Suprapubic skin (tissue), 4 donors: ENCODE results near the gene PSTPIP2. TPM values are rescaled to one million over a fixed set of nuclear protein-coding genes. Genes with fewer than 3 reads are reported as not detected.

Experiments
- DNase-seq, 2 donors: peaks; one replicate each; pipeline ENCODE4 v3.0.0-alpha.2; 2019; ENCODE audit warnings: low spot score in 2 of 2
- H3K27ac ChIP-seq: fragments of 200-600 bp; sonication (generic); one replicate; pipeline ENCODE4 v1.5.1; 2019
- H3K27me3 ChIP-seq: fragments of 200-600 bp; sonication (generic); one replicate; pipeline ENCODE4 v1.5.1; 2019
- H3K36me3 ChIP-seq: fragments of 200-600 bp; sonication (generic); one replicate; pipeline ENCODE4 v1.5.1; 2019
- H3K4me1 ChIP-seq: fragments of 200-600 bp; sonication (generic); one replicate; pipeline ENCODE4 v1.5.1; 2019
- H3K4me3 ChIP-seq: fragments of 200-600 bp; sonication (generic); one replicate; pipeline ENCODE4 v1.5.1; 2019; ENCODE audit warnings: mild to moderate bottlenecking
- H3K9me3 ChIP-seq: fragments of 200-600 bp; sonication (generic); one replicate; pipeline ENCODE4 v1.5.1; 2019
- CTCF ChIP-seq, 2 donors: fragments of 200-600 bp in 1 of 2; fragments of 450-650 bp in 1 of 2; sonication (generic) in 1 of 2; IDR thresholded peaks; one replicate each; pipeline ENCODE4 v1.5.1; 2016 to 2019; ENCODE audit warnings: antibody characterized with exemption in 2 of 2, mild to moderate bottlenecking in 1 of 2, moderate library complexity in 1 of 2
- EP300 ChIP-seq: sonication (generic); formaldehyde crosslinking; IDR thresholded peaks from one replicate; pipeline ENCODE4 v1.6.1; 2017; ENCODE audit warnings: antibody characterized with exemption
- POLR2A ChIP-seq, 2 donors: fragments of 450-650 bp; IDR thresholded peaks; one replicate each; pipeline ENCODE4 v1.6.1; 2017; ENCODE audit warnings: antibody characterized with exemption in 2 of 2, mild to moderate bottlenecking in 2 of 2, moderate library complexity in 2 of 2
- POLR2AphosphoS5 ChIP-seq, 3 donors: sonication (generic); formaldehyde crosslinking; IDR thresholded peaks; one replicate each; pipeline ENCODE4 v1.6.1; 2017; ENCODE audit warnings: antibody characterized with exemption in 3 of 3
- WGBS: methylation state at CpG from one replicate; pipeline ENCODE4 v1.1.5; 2018; 5-methylcytosine and 5-hydroxymethylcytosine counted together
- total RNA-seq, 4 donors: library from RNA; depleted of rRNA; stranded (reverse); fragments of >200 nt; gene quantifications; one replicate each; pipeline ENCODE4 v1.1.0, GENCODE V29; 2016

The PSTPIP2 gene
- total RNA-seq, 4 donors from 2014 or later = 7.5 to 33.6 (median 16.0) TPM

- Histone ChIP-seq H3K4me1 (no peaks in the 10 kb centered on the region), H3K9me3 (no peaks in the 10 kb centered on the region), H3K4me3 (no peak overlapping the region), H3K27ac (no peak overlapping the region), H3K27me3 (no peaks in the 10 kb centered on the region), H3K36me3 (peaks cover 98% of the 10 kb centered on the region)
- DNase-seq = no peak
- whole genome bisulfite sequencing = 91% methylated on average over 5 of the region's 5 CpGs
- TF ChIP-seq EP300 = no peak
- no peak for TF ChIP-seq POLR2A (IDR thresholded peaks at IDR 0.05)
- no peak for TF ChIP-seq CTCF (IDR thresholded peaks at IDR 0.05)
- TF ChIP-seq POLR2AphosphoS5 (IDR thresholded peaks at IDR 0.05) = no peak
Observed at GRCh38 chr18:45945669-45946068, 126.4 kb downstream of the PSTPIP2 start.

- no peaks in the 10 kb centered on the region for H3K27me3 ChIP-seq
- H3K27ac ChIP-seq = no peak overlapping the region
- H3K4me1 ChIP-seq = no peaks in the 10 kb centered on the region
- TF ChIP-seq POLR2AphosphoS5 (IDR thresholded peaks at IDR 0.05) (no peak), CTCF (IDR thresholded peaks at IDR 0.05) (no peak), EP300 (no peak), POLR2A (IDR thresholded peaks at IDR 0.05) (no peak)
- H3K4me3 ChIP-seq = no peak overlapping the region
- H3K36me3 ChIP-seq = peaks cover 92% of the 10 kb centered on the region
- no peak for DNase-seq
- WGBS = 90% methylated on average over 2 of the region's 2 CpGs
- H3K9me3 ChIP-seq = no peaks in the 10 kb centered on the region
Observed at GRCh38 chr18:45940724-45941123, 131.3 kb downstream of the PSTPIP2 start.

GRCh38 chr18:45939236-45939635, 132.8 kb downstream of the PSTPIP2 start:
- Histone ChIP-seq H3K27ac (no peak overlapping the region), H3K9me3 (no peaks in the 10 kb centered on the region), H3K36me3 (peaks cover 86% of the 10 kb centered on the region), H3K27me3 (no peaks in the 10 kb centered on the region), H3K4me1 (no peaks in the 10 kb centered on the region), H3K4me3 (no peak overlapping the region)
- 100% methylated on average over 2 of the region's 2 CpGs for WGBS
- DNase-seq = no peak
- TF ChIP-seq POLR2AphosphoS5 (IDR thresholded peaks at IDR 0.05) = no peak
- TF ChIP-seq POLR2A (IDR thresholded peaks at IDR 0.05) = no peak
- TF ChIP-seq CTCF (IDR thresholded peaks at IDR 0.05) = no peak
- no peak for TF ChIP-seq EP300

GRCh38 chr18:45938488-45938935, 133.5 kb downstream of the PSTPIP2 start:
- no peak for DNase-seq
- Histone ChIP-seq H3K27me3 (no peaks in the 10 kb centered on the region), H3K4me1 (no peaks in the 10 kb centered on the region), H3K4me3 (no peak overlapping the region), H3K36me3 (peaks cover 85% of the 10 kb centered on the region), H3K9me3 (no peaks in the 10 kb centered on the region), H3K27ac (no peak overlapping the region)
- WGBS = 63% methylated on average over 2 of the region's 2 CpGs
- TF ChIP-seq POLR2AphosphoS5 (IDR thresholded peaks at IDR 0.05) = no peak
- TF ChIP-seq POLR2A (IDR thresholded peaks at IDR 0.05) = no peak
- no peak for TF ChIP-seq EP300
- no peak for TF ChIP-seq CTCF (IDR thresholded peaks at IDR 0.05)

DNA sequence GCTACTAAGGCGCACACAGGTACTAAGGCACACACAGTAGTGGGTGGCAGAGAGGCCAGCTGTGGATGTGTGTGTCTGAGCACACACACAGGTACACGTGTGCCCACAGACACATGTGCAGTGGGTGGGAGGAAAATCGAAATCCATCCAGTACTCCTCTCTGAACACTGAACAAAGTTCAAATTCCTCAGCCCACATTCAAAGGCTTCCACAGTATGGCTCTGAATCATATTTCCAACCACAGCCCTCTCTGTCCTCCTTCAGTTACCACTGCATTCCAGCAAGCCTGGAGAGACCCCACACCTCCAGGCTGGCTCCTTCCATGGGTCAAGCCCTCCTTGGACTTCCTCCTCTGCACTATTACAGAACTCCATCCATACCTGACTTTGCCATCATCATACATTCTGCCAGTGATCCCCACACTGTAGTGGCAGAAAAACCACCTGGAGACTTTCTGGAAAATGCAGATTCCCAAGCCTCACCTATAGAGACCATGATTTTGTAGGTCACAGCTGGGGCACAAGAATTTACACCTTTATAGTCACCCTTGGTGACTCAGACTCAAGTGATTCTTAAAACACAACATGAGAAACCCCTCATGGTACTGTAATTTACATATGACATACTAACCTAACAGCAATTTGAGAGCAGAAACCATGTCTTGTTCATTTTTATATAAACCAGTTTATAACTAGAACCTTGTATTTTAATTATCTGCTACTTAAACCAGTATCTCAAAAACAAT, 136.3 kb downstream of the PSTPIP2 start:
- Histone ChIP-seq H3K27ac (no peak overlapping the region), H3K9me3 (no peaks in the 10 kb centered on the region), H3K4me1 (no peaks in the 10 kb centered on the region), H3K4me3 (no peak overlapping the region), H3K36me3 (peaks cover 83% of the 10 kb centered on the region), H3K27me3 (no peaks in the 10 kb centered on the region)
- 88% methylated on average over 3 of the region's 3 CpGs for WGBS
- TF ChIP-seq CTCF (IDR thresholded peaks at IDR 0.05) (no peak), POLR2AphosphoS5 (IDR thresholded peaks at IDR 0.05) (no peak), EP300 (no peak), POLR2A (IDR thresholded peaks at IDR 0.05) (no peak)
- no peak for DNase-seq

Other genes starting within 250 kb of the PSTPIP2 start
- 1 to 10 TPM in 1 of 4 donors, under 1 TPM in 2, not detected in 1; 0.57 to 3.4 (median 0.98) TPM for gene SIGLEC15, start 246.6 kb downstream of the PSTPIP2 start, total RNA-seq
- gene EPG5, start 104.9 kb downstream of the PSTPIP2 start, total RNA-seq = 100 to 1,000 TPM in 1 of 4 donors, 10 to 100 TPM in 3; 31.5 to 107 (median 53.5) TPM
- gene ATP5F1A, start 26.0 kb upstream of the PSTPIP2 start, total RNA-seq = 100 to 1,000 TPM; 250 to 584 (median 489) TPM
- gene HAUS1, start 32.1 kb upstream of the PSTPIP2 start, total RNA-seq = 10 to 100 TPM; 17.0 to 43.6 (median 29.2) TPM